HL-60 (cell line): Measurements from ENCODE around the gene BTBD2.

Source experiments
- CTCF ChIP-seq: IDR thresholded peaks from one replicate; pipeline ENCODE4 v1.5.1; 2011; ENCODE audit warnings: low read length, control low read depth, inconsistent platforms; ENCODE audit not compliant: insufficient read depth
- GABPA ChIP-seq: IDR thresholded peaks from 2 replicates; pipeline ENCODE4 v1.6.1; 2012; ENCODE audit warnings: low read depth
- POLR2AphosphoS5 ChIP-seq: IDR thresholded peaks from 2 replicates; pipeline ENCODE4 v1.6.1; 2012; ENCODE audit warnings: low read depth
- SPI1 ChIP-seq: IDR thresholded peaks from 2 replicates; pipeline ENCODE4 v1.6.1; 2012; ENCODE audit warnings: low read depth, mild to moderate bottlenecking, borderline replicate concordance
- TF ChIP-seq, protein P1 (sequence below): IDR thresholded peaks from 2 replicates; pipeline ENCODE4 v1.6.1; 2012; ENCODE audit warnings: low read depth; ENCODE audit not compliant: insufficient replicate concordance

GRCh38 chr19:2042485-2043250 is 27.2 kb upstream of the BTBD2 start:
- TF ChIP-seq CTCF: no peak
- TF ChIP-seq, protein P1, sequence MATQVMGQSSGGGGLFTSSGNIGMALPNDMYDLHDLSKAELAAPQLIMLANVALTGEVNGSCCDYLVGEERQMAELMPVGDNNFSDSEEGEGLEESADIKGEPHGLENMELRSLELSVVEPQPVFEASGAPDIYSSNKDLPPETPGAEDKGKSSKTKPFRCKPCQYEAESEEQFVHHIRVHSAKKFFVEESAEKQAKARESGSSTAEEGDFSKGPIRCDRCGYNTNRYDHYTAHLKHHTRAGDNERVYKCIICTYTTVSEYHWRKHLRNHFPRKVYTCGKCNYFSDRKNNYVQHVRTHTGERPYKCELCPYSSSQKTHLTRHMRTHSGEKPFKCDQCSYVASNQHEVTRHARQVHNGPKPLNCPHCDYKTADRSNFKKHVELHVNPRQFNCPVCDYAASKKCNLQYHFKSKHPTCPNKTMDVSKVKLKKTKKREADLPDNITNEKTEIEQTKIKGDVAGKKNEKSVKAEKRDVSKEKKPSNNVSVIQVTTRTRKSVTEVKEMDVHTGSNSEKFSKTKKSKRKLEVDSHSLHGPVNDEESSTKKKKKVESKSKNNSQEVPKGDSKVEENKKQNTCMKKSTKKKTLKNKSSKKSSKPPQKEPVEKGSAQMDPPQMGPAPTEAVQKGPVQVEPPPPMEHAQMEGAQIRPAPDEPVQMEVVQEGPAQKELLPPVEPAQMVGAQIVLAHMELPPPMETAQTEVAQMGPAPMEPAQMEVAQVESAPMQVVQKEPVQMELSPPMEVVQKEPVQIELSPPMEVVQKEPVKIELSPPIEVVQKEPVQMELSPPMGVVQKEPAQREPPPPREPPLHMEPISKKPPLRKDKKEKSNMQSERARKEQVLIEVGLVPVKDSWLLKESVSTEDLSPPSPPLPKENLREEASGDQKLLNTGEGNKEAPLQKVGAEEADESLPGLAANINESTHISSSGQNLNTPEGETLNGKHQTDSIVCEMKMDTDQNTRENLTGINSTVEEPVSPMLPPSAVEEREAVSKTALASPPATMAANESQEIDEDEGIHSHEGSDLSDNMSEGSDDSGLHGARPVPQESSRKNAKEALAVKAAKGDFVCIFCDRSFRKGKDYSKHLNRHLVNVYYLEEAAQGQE: no peak
- no peak for TF ChIP-seq POLR2AphosphoS5
- no peak for TF ChIP-seq GABPA
- TF ChIP-seq SPI1: no peak
